Measurements from ENCODE around the gene PRAME.

DNA sequence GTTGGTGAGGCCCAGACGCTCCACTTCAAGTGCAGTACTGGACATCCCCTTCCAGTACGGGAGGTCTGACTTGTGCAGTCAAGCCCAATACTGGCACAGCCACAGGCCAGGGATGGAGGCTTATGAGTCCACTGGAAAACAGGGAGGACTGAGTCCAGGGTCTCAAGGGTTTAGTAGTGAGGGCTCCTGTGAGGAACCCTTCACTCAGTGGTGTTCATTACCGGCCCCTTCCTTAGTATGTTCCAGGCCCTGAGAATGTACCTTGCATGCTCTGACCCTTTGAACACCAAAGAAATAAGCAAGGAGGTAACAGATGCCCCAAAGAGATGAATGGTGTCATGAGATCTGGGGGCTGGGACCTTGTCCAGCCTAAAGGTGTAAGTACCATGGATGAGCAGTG lies 11.8 kb downstream of the PRAME start:
- TF ChIP-seq, protein P1, sequence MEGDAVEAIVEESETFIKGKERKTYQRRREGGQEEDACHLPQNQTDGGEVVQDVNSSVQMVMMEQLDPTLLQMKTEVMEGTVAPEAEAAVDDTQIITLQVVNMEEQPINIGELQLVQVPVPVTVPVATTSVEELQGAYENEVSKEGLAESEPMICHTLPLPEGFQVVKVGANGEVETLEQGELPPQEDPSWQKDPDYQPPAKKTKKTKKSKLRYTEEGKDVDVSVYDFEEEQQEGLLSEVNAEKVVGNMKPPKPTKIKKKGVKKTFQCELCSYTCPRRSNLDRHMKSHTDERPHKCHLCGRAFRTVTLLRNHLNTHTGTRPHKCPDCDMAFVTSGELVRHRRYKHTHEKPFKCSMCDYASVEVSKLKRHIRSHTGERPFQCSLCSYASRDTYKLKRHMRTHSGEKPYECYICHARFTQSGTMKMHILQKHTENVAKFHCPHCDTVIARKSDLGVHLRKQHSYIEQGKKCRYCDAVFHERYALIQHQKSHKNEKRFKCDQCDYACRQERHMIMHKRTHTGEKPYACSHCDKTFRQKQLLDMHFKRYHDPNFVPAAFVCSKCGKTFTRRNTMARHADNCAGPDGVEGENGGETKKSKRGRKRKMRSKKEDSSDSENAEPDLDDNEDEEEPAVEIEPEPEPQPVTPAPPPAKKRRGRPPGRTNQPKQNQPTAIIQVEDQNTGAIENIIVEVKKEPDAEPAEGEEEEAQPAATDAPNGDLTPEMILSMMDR (conservative IDR thresholded peaks at IDR 0.05; ENCODE audit: low read depth, low read length), result no peak
- no peak for TF ChIP-seq EZH2phosphoT487 (IDR thresholded peaks at IDR 0.05; ENCODE audit: borderline replicate concordance, low read length)
